HG03025 (cell line): ENCODE results near the gene CDC42BPA.
"Not testable (repeated sequence)": the region's sequence is repeated elsewhere in the genome, so short reads cannot be mapped to it uniquely, and the experiment has no call there.

ENCODE experiments used
- ATAC-seq: cut with Tn5 transposase; IDR thresholded peaks from one replicate; pipeline ENCODE4 v1.9.1; 2021; ENCODE audit warnings: mild to moderate bottlenecking, moderate library complexity; ENCODE audit not compliant: unreplicated experiment, low FRiP score

The CDC42BPA gene

GRCh38 chr1:227308367-227309336 is 9.6 kb downstream of the CDC42BPA start:
- ATAC-seq = no peak

DNA sequence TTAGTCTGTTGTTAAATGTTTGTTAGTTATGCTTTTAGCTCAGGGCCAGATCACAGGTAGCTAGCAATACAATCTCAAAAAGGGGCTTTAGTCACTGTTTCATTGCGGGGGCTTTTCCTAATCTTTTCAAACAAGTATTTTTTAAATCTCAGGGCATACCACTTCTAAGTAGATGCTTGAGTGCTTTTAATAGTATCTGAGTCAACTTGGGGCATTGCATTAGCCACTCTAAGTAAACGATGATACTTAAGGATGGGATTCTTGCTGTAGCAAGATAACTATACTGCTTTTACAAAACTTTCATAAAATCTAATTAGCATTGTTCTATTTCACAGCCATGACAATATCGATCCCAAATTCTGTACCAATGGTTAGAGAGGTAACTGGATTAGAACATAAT is 11.6 kb downstream of the CDC42BPA start:
- ATAC-seq = no peak

- no peak for ATAC-seq
Observed at GRCh38 chr1:227305894-227306626, 12.2 kb downstream of the CDC42BPA start.

- ATAC-seq = no peak
Observed at GRCh38 chr1:227304665-227305064, 13.6 kb downstream of the CDC42BPA start.

- ATAC-seq = no peak
Observed at GRCh38 chr1:227303662-227304061, 14.6 kb downstream of the CDC42BPA start.

- no peak for ATAC-seq
Observed at GRCh38 chr1:227300682-227301081, 17.6 kb downstream of the CDC42BPA start.

GRCh38 chr1:227299688-227300087 is 18.6 kb downstream of the CDC42BPA start:
- ATAC-seq = no peak

DNA sequence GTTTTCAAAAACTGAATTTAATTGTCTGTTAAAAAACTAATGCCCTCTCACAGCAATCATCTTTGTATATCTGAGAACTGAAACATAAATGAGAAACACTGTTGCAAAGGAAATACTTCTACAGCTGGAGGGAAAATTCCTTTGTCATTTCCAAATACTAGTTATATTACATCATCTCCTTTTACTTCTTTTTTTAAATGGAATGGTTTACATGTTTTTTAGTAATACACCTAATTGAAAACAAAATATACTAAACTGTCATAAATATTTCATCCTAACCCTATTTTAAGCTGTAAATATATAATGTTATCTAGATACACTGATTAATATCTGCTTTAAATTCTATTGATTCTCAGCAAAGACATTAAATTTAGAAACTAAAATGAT is 19.1 kb downstream of the CDC42BPA start:
- no peak for ATAC-seq

DNA sequence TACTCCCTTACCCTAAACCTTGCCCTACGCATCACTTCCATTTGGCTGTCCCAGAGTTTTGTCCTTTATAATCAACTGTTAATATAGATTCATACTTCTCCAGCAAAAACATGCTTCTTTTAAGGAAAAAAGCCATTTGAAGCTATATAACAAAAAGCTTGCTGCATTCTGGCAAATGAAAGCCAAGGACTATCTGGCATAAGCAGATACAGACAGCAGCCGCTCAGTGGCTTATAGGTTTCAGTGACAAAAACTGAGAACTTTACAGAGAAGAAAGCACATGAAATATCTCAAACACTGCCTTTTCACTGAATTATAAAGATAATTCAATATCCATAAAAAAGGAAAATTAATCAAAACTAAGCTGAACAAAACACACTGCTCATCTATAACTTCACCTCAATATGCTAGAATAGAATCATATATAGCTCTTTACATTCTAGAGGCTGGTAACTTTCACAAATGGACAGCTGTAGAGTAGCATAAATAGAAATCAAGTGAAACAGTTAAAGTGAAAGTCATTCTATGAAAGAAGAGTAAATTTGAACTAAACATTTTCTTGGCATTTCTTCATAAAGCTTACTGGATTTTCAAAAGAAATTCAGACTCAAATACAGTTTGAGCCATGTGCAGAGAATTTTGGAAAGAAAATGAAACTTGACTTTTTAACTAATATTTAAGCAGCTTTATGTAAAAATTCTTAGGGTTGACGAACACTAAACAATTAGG is 19.6 kb downstream of the CDC42BPA start:
- ATAC-seq = no peak

DNA sequence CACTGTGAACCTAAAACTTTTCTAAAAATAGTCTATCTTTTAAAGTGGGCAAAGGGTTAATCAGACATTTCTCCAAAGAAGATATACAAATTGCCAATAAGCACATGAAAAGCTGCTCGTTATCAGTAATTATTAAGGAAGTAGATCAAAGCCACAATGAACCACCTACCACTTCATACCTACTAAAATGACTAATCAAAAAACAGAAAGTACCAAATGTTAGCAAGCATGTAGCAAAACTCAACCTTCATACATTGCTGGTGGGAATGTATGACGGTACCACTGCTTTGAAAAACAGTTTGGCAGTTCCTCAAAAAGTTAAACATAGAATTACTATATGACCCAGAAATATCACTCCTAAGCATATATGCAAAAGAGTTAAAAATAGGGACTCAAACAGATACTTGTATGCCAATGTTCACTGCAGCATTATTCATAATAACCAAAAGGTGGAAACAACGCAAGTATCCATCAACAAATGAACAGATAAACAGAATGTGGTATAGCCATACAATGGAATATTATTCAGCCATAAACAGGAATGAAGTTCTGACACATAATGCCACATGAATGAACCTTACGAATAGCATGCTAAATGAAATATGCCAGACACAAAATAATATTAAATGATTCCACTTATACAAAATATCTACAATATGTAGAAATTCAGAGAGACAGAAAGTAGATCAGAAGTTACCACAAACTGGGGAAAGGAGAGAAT is 21.1 kb downstream of the CDC42BPA start:
- no peak for ATAC-seq

DNA sequence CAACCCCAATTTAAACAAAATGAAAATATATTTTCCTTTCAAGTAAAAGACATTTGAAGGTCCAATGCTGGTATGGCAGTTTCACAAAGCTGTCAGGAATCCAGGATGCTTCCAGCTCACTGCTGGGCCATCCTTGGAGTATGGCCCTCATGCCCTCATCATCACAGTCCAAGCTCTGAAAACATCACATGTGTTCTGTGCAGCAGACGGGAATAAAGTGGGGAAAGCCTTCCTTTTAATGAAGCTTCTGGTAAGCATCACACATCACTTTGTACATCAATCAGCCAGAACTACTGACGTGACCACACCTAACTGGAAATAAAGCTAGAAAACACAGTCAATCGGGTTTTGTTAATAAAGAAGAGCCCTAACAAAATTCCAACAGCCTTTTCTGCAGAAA is 22.7 kb downstream of the CDC42BPA start:
- ATAC-seq = no peak

- ATAC-seq = no peak
Observed at GRCh38 chr1:227285745-227286144, 32.5 kb downstream of the CDC42BPA start.

- no peak for ATAC-seq
Observed at GRCh38 chr1:227281371-227281770, 36.9 kb downstream of the CDC42BPA start.

- no peak for ATAC-seq
Observed at GRCh38 chr1:227280836-227281235, 37.5 kb downstream of the CDC42BPA start.

- not testable (repeated sequence) for ATAC-seq
Observed at GRCh38 chr1:227276156-227276693, 42.1 kb downstream of the CDC42BPA start.

- ATAC-seq = no peak
Observed at GRCh38 chr1:227273557-227273956, 44.7 kb downstream of the CDC42BPA start.

DNA sequence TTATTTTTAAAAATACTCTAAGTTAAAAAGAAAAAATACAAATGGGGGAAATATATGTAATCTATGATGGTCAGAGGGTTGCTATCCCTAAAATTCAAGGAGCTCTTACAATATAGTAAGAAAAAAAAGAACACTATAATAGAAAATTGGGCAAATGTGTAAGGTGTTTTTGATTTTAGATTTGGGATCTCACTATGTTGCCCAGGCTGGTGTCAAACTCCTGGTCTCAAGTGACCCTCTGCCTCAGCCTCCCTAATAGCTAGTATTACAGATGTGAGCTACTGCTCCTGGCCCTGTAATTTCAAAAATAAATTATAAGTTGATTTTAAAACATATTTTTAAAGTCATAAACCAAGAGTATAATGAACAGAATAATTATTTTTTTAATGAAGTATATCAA is 45.9 kb downstream of the CDC42BPA start:
- ATAC-seq = no peak

GRCh38 chr1:227270554-227270953 is 47.7 kb downstream of the CDC42BPA start:
- ATAC-seq = no peak

GRCh38 chr1:227268943-227269342 is 49.3 kb downstream of the CDC42BPA start:
- no peak for ATAC-seq

DNA sequence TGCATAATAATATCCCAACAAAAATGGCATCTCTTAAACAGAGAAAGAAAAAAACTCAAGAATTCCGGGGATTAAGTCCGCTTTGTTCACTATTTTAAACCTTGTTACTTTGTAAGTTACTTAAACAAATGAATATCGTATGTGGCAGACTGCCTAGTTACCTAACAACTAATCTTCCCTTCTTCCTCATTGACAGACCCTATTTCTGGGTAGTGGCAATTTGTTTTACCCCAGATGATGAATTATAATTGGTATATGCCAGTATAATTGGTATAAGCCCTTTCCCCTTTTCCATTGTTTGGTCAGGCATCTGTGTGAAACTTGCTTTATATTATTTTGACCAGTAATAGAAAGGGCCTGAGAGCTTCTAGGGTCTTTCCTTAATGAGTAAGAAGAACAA is 52.4 kb downstream of the CDC42BPA start:
- no peak for ATAC-seq
